ENCODE measurements around the gene TGM5.

DNA sequence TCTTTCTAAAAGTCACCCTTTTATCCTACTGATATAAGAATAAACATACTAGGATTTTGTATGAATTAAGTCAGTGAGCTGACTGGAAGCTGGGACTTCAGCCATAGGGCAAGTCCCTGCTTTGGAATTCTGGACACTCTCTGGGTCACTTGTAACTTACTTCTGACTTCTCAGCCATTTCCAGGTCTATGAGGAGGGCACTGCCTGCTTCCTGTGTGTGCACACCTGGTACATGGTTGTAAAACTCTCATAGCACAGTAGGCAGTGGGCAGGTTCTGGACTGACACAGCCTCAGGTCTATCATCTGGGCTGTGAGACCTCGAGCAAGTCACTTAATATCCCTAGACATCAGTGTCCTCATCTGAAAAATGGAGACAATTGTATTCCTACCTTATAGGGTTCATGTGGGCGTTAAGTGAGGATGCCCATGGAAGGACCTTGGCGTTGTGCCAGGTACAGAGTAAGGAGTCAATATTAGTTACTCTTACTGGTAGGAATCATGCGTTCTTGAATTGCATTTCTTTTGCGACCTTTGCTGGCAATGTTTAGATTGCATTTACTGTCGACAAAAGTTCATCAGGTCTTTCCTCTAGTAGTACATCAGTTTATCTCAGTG lies 27.5 kb upstream of the TGM5 start:
- TF ChIP-seq POLR2A (IDR thresholded peaks at IDR 0.05) (no peak), POLR2AphosphoS5 (IDR thresholded peaks at IDR 0.05) (no peak)
- TF ChIP-seq, protein P1, sequence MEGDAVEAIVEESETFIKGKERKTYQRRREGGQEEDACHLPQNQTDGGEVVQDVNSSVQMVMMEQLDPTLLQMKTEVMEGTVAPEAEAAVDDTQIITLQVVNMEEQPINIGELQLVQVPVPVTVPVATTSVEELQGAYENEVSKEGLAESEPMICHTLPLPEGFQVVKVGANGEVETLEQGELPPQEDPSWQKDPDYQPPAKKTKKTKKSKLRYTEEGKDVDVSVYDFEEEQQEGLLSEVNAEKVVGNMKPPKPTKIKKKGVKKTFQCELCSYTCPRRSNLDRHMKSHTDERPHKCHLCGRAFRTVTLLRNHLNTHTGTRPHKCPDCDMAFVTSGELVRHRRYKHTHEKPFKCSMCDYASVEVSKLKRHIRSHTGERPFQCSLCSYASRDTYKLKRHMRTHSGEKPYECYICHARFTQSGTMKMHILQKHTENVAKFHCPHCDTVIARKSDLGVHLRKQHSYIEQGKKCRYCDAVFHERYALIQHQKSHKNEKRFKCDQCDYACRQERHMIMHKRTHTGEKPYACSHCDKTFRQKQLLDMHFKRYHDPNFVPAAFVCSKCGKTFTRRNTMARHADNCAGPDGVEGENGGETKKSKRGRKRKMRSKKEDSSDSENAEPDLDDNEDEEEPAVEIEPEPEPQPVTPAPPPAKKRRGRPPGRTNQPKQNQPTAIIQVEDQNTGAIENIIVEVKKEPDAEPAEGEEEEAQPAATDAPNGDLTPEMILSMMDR (IDR thresholded peaks at IDR 0.05): no peak

Measured in stomach (tissue), 4 donors.